ENCODE data around the gene ZXDB. TPM values are rescaled to one million over a fixed set of nuclear protein-coding genes. Genes with fewer than 3 reads are reported as not detected.

The ZXDB gene
- total and polyA plus RNA-seq, 2 experiments from 2014 or later, result 2.5 to 16.1 TPM

DNA sequence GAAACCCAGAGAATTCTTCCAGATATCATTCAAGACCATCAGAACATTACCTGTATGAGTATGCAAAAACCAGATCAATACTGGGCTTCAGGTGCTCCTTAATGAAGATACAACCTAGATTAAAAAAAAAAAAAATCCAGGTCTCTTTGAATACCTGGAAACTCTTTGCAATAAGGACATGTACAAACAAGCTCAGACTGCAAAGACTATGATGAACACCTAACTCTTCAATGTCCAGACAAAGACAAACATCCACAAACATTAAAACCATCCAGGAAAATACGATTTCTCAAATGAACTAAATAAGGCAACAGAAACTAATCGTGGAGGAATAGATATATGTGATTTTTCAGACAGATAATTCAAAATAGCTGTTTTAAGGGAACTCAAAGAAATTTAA is 49.5 kb downstream of the ZXDB start:
- no peak overlapping the region for H3K27ac Mint-ChIP-seq
- TF ChIP-seq, protein P1, sequence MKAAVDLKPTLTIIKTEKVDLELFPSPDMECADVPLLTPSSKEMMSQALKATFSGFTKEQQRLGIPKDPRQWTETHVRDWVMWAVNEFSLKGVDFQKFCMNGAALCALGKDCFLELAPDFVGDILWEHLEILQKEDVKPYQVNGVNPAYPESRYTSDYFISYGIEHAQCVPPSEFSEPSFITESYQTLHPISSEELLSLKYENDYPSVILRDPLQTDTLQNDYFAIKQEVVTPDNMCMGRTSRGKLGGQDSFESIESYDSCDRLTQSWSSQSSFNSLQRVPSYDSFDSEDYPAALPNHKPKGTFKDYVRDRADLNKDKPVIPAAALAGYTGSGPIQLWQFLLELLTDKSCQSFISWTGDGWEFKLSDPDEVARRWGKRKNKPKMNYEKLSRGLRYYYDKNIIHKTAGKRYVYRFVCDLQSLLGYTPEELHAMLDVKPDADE (IDR thresholded peaks at IDR 0.05), result no peak
- TF ChIP-seq EZH2phosphoT487 (IDR thresholded peaks at IDR 0.05; ENCODE audit: unreplicated experiment), result no peak
- no peak for TF ChIP-seq CREB1 (CRISPR knock-in tag; IDR thresholded peaks at IDR 0.05; ENCODE audit: low read depth)
- no peak for TF ChIP-seq POLR2AphosphoS5 (IDR thresholded peaks at IDR 0.05; ENCODE audit: low read depth)
- TF ChIP-seq, protein P2, sequence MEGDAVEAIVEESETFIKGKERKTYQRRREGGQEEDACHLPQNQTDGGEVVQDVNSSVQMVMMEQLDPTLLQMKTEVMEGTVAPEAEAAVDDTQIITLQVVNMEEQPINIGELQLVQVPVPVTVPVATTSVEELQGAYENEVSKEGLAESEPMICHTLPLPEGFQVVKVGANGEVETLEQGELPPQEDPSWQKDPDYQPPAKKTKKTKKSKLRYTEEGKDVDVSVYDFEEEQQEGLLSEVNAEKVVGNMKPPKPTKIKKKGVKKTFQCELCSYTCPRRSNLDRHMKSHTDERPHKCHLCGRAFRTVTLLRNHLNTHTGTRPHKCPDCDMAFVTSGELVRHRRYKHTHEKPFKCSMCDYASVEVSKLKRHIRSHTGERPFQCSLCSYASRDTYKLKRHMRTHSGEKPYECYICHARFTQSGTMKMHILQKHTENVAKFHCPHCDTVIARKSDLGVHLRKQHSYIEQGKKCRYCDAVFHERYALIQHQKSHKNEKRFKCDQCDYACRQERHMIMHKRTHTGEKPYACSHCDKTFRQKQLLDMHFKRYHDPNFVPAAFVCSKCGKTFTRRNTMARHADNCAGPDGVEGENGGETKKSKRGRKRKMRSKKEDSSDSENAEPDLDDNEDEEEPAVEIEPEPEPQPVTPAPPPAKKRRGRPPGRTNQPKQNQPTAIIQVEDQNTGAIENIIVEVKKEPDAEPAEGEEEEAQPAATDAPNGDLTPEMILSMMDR (conservative IDR thresholded peaks at IDR 0.05; ENCODE audit: low read depth in 2 of 2), result no peak
- TF ChIP-seq, protein P3, sequence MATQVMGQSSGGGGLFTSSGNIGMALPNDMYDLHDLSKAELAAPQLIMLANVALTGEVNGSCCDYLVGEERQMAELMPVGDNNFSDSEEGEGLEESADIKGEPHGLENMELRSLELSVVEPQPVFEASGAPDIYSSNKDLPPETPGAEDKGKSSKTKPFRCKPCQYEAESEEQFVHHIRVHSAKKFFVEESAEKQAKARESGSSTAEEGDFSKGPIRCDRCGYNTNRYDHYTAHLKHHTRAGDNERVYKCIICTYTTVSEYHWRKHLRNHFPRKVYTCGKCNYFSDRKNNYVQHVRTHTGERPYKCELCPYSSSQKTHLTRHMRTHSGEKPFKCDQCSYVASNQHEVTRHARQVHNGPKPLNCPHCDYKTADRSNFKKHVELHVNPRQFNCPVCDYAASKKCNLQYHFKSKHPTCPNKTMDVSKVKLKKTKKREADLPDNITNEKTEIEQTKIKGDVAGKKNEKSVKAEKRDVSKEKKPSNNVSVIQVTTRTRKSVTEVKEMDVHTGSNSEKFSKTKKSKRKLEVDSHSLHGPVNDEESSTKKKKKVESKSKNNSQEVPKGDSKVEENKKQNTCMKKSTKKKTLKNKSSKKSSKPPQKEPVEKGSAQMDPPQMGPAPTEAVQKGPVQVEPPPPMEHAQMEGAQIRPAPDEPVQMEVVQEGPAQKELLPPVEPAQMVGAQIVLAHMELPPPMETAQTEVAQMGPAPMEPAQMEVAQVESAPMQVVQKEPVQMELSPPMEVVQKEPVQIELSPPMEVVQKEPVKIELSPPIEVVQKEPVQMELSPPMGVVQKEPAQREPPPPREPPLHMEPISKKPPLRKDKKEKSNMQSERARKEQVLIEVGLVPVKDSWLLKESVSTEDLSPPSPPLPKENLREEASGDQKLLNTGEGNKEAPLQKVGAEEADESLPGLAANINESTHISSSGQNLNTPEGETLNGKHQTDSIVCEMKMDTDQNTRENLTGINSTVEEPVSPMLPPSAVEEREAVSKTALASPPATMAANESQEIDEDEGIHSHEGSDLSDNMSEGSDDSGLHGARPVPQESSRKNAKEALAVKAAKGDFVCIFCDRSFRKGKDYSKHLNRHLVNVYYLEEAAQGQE (IDR thresholded peaks at IDR 0.05; ENCODE audit: unreplicated experiment), result no peak
- TF ChIP-seq JUNB (IDR thresholded peaks at IDR 0.05; ENCODE audit: unreplicated experiment), result no peak
- TF ChIP-seq ZNF331 (CRISPR knock-in tag; IDR thresholded peaks at IDR 0.05; ENCODE audit: low read depth), result no peak
- TF ChIP-seq EZH2 (IDR thresholded peaks at IDR 0.05; ENCODE audit: low read depth, unreplicated experiment), result no peak
- peaks cover 9% of the 10 kb centered on the region; the same call in 1 of the 3 replicates for H3K9me3 Mint-ChIP-seq

DNA sequence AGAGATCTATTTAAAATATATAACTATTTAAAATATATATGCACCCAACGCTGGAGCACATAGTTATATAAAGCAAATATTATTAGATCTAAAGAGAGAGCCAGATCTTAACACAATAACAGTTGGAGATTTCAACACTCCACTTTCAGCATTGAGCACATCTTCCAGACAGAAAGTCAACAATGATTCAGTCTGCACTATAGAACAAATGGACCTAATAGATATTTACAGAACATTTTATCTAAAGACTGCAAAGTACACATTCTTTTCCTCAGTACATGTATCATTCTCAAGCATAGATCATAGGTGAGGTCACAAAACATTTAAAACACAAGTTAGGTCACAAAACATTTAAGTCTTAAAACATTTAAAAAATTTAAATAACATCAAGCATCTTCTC is 51.9 kb downstream of the ZXDB start:
- Histone ChIP-seq H2AFZ (no peak overlapping the region), H3K36me3 (ENCODE audit: insufficient read depth) (no peaks in the 10 kb centered on the region), H3F3A (replicated peaks; ENCODE audit: low read depth) (no peaks in the 10 kb centered on the region), H3K9me2 (ENCODE audit: insufficient read depth) (no peaks in the 10 kb centered on the region), H4K20me1 (replicated peaks; ENCODE audit: insufficient read depth) (no peaks in the 10 kb centered on the region), H3K27me3 (ENCODE audit: insufficient read depth) (no peaks in the 10 kb centered on the region), H3K79me2 (replicated peaks; ENCODE audit: insufficient read depth) (no peaks in the 10 kb centered on the region), H3K4me3 (no peak overlapping the region), H3K4me1 (ENCODE audit: insufficient read depth) (peaks cover 8% of the 10 kb centered on the region; the same call in 1 of the 2 replicates), H3K27ac (ENCODE audit: low read depth) (no peak overlapping the region), H3K4me2 (no peak overlapping the region)
- peaks cover 3% of the 10 kb centered on the region; the same call in 1 of the 3 replicates for H3K36me3 Mint-ChIP-seq (ENCODE audit: low read depth)
- DNase-seq (ENCODE audit: low spot score), result no peak
- H3K4me1 Mint-ChIP-seq, result peaks cover 11% of the 10 kb centered on the region
- H3K9me3 Mint-ChIP-seq, result peaks cover 6% of the 10 kb centered on the region; the same call in 1 of the 3 replicates
- ATAC-seq, result no peak
- no peak overlapping the region for H3K27ac Mint-ChIP-seq
- H3K4me3 Mint-ChIP-seq, result no peak overlapping the region
- no peaks in the 10 kb centered on the region for H3K27me3 Mint-ChIP-seq (ENCODE audit: insufficient read depth, low read depth, poor library complexity)
- TF ChIP-seq, protein P3 (IDR thresholded peaks at IDR 0.05; ENCODE audit: unreplicated experiment), result no peak
- TF ChIP-seq STAT1 (IDR thresholded peaks at IDR 0.05; ENCODE audit: unreplicated experiment) (no peak), POLR2AphosphoS5 (IDR thresholded peaks at IDR 0.05; ENCODE audit: low read depth) (no peak), ZNF114 (CRISPR knock-in tag; IDR thresholded peaks at IDR 0.05) (no peak), NANOG (IDR thresholded peaks at IDR 0.05; ENCODE audit: borderline replicate concordance) (no peak), ZNF331 (CRISPR knock-in tag; IDR thresholded peaks at IDR 0.05; ENCODE audit: low read depth) (no peak), CREB1 (CRISPR knock-in tag; IDR thresholded peaks at IDR 0.05; ENCODE audit: low read depth) (no peak), JUNB (IDR thresholded peaks at IDR 0.05; ENCODE audit: unreplicated experiment) (no peak), EZH2 (IDR thresholded peaks at IDR 0.05; ENCODE audit: low read depth, unreplicated experiment) (no peak)
- TF ChIP-seq, protein P1 (IDR thresholded peaks at IDR 0.05), result no peak

More for the DNA sequence above, 49.5 kb downstream of the ZXDB start:
- peaks cover 3% of the 10 kb centered on the region; the same call in 1 of the 3 replicates for H3K36me3 Mint-ChIP-seq (ENCODE audit: low read depth)
- no peaks in the 10 kb centered on the region for H3K27me3 Mint-ChIP-seq (ENCODE audit: insufficient read depth, low read depth, poor library complexity)
- DNase-seq (ENCODE audit: low spot score) (no peak), ATAC-seq (no peak)
- Histone ChIP-seq H2AFZ (no peak overlapping the region), H3K27ac (ENCODE audit: low read depth) (no peak overlapping the region), H3K36me3 (ENCODE audit: insufficient read depth) (no peaks in the 10 kb centered on the region), H3K4me3 (no peak overlapping the region), H3K9me2 (ENCODE audit: insufficient read depth) (no peaks in the 10 kb centered on the region), H3K79me2 (replicated peaks; ENCODE audit: insufficient read depth) (no peaks in the 10 kb centered on the region), H3K4me2 (no peak overlapping the region), H4K20me1 (replicated peaks; ENCODE audit: insufficient read depth) (no peaks in the 10 kb centered on the region), H3K27me3 (ENCODE audit: insufficient read depth) (no peaks in the 10 kb centered on the region), H3K4me1 (ENCODE audit: insufficient read depth) (no peaks in the 10 kb centered on the region), H3F3A (replicated peaks; ENCODE audit: low read depth) (no peaks in the 10 kb centered on the region)
- no peak overlapping the region for H3K4me3 Mint-ChIP-seq
- H3K4me1 Mint-ChIP-seq, result peaks cover 3% of the 10 kb centered on the region; the same call in 2 of the 3 replicates
